Lower leg skin (tissue), 3 donors: Measurements from ENCODE around the gene EDRF1.

ENCODE experiments used
- POLR2A ChIP-seq, 2 donors: fragments of 450-650 bp; IDR thresholded peaks; one replicate each; pipeline ENCODE4 v1.6.1; 2016 to 2017; ENCODE audit warnings: antibody characterized with exemption in 2 of 2, mild to moderate bottlenecking in 1 of 2, moderate library complexity in 1 of 2
- TF ChIP-seq, protein P1 (sequence below), 3 donors: fragments of 450-650 bp; IDR thresholded peaks; one replicate each; pipeline ENCODE4 v1.5.1; 2016; ENCODE audit warnings: antibody characterized with exemption in 3 of 3, mild to moderate bottlenecking in 3 of 3, moderate library complexity in 2 of 3

DNA sequence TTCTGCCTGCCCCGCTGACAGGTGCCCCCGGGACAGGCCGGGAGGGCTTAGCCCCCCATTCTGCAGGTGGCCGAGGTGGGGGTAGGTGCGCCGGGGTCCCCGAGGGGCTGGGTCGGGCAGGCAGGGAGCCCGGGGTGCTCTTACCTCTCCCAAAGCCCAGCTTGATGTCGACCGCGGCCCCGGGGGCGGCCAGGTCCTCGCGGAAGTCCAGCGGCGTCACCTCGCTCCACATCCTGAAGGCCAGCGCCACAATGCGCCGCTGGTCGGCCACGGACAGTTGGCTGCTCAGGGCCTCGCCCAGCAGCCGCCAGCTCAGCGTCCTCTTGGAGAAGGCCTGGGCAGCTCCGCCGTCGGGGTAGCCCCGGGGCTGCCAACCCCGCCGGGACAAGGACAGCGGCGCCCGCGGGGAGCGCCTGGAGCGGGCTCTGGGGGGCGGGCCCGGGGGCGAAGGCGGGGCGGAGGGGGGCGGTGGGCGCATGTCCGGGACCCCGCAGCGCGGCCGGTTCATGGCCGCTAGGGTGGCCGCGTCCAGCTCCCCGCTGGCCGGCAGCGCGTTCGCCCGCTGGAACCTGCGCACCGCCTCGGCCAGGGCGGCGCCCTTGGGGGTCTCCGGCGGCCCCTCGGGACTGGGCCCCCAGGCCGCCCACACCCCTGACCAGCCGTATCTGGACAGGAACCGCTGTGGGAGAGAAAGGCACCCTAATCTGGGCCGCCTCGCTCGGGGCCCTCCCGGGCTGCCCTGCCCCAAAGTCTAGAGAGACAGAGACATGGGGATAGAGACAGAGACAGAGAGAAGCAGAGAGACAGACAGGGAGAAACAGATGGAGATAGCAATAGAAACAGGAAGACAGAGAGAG lies 54.4 kb downstream of the EDRF1 start:
- TF ChIP-seq, protein P1, sequence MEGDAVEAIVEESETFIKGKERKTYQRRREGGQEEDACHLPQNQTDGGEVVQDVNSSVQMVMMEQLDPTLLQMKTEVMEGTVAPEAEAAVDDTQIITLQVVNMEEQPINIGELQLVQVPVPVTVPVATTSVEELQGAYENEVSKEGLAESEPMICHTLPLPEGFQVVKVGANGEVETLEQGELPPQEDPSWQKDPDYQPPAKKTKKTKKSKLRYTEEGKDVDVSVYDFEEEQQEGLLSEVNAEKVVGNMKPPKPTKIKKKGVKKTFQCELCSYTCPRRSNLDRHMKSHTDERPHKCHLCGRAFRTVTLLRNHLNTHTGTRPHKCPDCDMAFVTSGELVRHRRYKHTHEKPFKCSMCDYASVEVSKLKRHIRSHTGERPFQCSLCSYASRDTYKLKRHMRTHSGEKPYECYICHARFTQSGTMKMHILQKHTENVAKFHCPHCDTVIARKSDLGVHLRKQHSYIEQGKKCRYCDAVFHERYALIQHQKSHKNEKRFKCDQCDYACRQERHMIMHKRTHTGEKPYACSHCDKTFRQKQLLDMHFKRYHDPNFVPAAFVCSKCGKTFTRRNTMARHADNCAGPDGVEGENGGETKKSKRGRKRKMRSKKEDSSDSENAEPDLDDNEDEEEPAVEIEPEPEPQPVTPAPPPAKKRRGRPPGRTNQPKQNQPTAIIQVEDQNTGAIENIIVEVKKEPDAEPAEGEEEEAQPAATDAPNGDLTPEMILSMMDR (IDR thresholded peaks at IDR 0.05): no peak
- no peak for TF ChIP-seq POLR2A (IDR thresholded peaks at IDR 0.05)
